Lower leg skin (tissue), 4 donors: ENCODE measurements around the gene TFEB. TPM values are rescaled to one million over a fixed set of nuclear protein-coding genes. Genes with fewer than 3 reads are reported as not detected.
A peak's percentile ranks its signal among the peaks of the same experiment; 100 is the strongest.

ENCODE experiments used
- DNase-seq, 2 donors: peaks; one replicate each; pipeline ENCODE4 v3.0.0-alpha.2; 2019; ENCODE audit warnings: low spot score in 2 of 2
- H3K4me3 ChIP-seq: fragments of 200-600 bp; sonication (generic); 2 replicates; pipeline ENCODE4 v1.5.1; 2017; ENCODE audit warnings: mild to moderate bottlenecking, low read depth; ENCODE audit not compliant: poor library complexity, severe bottlenecking
- CTCF ChIP-seq, 3 donors: fragments of 450-650 bp; IDR thresholded peaks; one replicate each; pipeline ENCODE4 v1.5.1; 2016; ENCODE audit warnings: antibody characterized with exemption in 3 of 3, mild to moderate bottlenecking in 3 of 3, moderate library complexity in 2 of 3
- POLR2A ChIP-seq, 2 donors: fragments of 450-650 bp; IDR thresholded peaks; one replicate each; pipeline ENCODE4 v1.6.1; 2016 to 2017; ENCODE audit warnings: antibody characterized with exemption in 2 of 2, mild to moderate bottlenecking in 1 of 2, moderate library complexity in 1 of 2
- WGBS, 2 donors: methylation state at CpG; one replicate each; pipeline ENCODE4 v1.1.5; 2018; 5-methylcytosine and 5-hydroxymethylcytosine counted together
- intact Hi-C: fragments of 100-400 bp; cut with DNase I; formaldehyde crosslinking; loops from one replicate; pipeline ENCODE4 v1.15.0; 2023; ENCODE audit warnings: low total_unique reads
- total RNA-seq, 4 donors: library from RNA; depleted of rRNA; stranded (reverse); fragments of >200 nt; gene quantifications; one replicate each; pipeline ENCODE4 v1.1.0, GENCODE V29; 2016

TFEB gene
- total RNA-seq, 4 donors from 2014 or later, result 20.2 to 38.3 (median 26.0) TPM

GRCh38 chr6:41640426-41640825 is 95.0 kb downstream of the TFEB start:
- DNase-seq, result no peak
- 62 to 67% methylated on average over 6 to 7 of the region's 7 CpGs for WGBS, 2 donors
- TF ChIP-seq CTCF (IDR thresholded peaks at IDR 0.05), result no peak
- no peak for TF ChIP-seq POLR2A (IDR thresholded peaks at IDR 0.05)
- intact Hi-C loops, result no loop called here
- H3K4me3 ChIP-seq, result no peak overlapping the region

GRCh38 chr6:41639809-41640371 is 95.5 kb downstream of the TFEB start:
- H3K4me3 ChIP-seq, result no peak overlapping the region
- intact Hi-C loops, result no loop called here
- TF ChIP-seq POLR2A (IDR thresholded peaks at IDR 0.05), result no peak
- TF ChIP-seq CTCF (IDR thresholded peaks at IDR 0.05), result no peak
- DNase-seq, result no peak
- WGBS, 2 donors, result 65 to 82% methylated on average over 8 of the region's 8 CpGs

DNA sequence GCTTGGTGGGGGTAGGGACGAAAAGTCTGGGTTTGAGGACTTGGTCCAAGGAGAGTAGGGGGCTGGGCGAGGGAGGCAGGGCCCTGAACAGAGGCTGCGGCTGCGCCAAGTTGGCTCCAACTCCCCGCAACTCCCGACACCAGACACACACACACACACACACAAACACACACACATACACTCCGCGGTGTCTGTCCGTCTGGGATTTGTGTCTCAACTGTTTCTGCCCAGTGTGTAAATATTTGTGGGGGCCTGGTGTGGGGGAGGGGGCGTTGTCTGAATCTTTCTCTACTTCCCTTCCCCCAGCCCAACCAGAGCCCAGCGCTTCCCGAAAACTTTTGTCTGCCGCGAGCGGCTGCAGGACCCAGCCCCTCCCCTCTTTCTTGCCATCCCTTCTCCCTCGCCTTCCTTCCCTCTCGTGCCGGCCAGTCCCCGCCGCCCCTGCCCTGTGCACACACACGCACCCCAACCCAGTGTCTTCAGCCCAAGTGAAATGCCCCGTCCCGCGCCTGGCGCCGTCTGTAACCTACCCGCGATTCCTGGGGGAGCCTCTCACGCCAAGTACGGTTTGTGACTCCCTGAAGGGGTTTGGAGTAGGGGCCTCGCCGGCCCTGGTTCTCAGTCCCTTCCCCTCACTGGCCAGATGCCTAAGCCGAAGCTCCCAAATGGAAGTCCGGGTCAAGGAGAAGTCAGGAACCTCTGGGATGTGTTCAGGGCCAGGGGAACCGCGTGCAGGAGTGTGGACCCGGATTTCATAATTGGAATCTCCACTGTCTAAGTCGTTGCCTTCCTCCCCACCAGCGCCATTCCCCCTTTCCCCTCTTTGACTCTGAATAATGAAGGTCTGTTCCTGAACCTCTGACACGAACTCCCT is 96.2 kb downstream of the TFEB start:
- 53 to 59% methylated on average over 40 of the region's 40 CpGs for WGBS, 2 donors
- TF ChIP-seq POLR2A (IDR thresholded peaks at IDR 0.05) (no peak), CTCF (IDR thresholded peaks at IDR 0.05) (no peak)
- peak overlapping the region; percentile 4 for H3K4me3 ChIP-seq
- DNase-seq, result no peak
- intact Hi-C loops, result no loop called here

- DNase-seq, result no peak
- no peak for TF ChIP-seq CTCF (IDR thresholded peaks at IDR 0.05)
- TF ChIP-seq POLR2A (IDR thresholded peaks at IDR 0.05), result no peak
- H3K4me3 ChIP-seq, result peak within 1 kb of the TSS; percentile 24
- 12% methylated on average over 70 to 76 of the region's 86 CpGs for WGBS, 2 donors
- intact Hi-C loops, result no loop called here
These were observed 97.1 kb downstream of the TFEB start, which contains the start of gene MDFI for GRCh38 chr6:41638002-41638934. TSS of gene MDFI (plus strand) at chr6:41638468. CDS start at chr6:41638750, 282 bp downstream.

DNA sequence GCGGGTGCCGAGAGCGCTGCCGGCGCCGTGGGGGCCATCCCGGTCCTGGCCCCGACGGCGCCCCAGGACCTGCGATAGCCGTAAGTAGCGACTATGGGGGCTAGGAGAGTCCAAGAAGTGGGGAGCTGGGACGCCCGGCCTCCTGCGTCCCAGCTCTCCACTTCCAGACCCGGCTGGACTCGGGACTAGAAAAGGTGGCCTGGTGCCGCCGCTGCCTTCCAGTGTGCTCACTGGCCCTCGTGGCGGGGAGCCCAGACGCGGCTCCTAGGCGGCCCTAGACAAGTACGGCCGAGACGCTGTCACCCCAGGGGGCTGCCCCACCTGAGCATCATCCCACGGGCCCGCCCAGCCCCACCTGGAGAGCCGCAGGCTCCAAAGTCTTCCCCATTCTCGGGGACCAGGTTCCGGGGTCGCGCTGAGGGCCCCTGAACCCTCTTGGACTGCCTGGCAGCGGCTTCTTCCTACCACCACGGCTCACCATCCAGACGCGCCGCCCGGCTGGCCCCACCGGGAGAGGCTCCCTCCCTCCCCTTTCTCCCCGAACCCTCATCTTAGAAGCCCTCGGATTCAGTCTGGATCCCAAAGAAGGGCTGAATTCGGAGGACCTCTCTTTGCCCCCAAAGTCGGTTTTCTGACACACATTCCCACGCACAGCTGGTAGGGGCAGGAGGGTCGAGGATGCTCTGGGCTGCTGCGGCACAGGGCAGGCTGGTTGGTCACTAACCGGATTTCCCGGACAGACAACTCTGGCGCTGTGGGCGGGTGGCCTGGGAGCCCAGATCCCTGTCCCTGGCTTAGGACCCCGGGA is 98.0 kb downstream of the TFEB start:
- no peak for TF ChIP-seq POLR2A (IDR thresholded peaks at IDR 0.05)
- no peak for TF ChIP-seq CTCF (IDR thresholded peaks at IDR 0.05)
- intact Hi-C loops, result no loop called here
- WGBS, 2 donors, result 20 to 24% methylated on average over 40 to 43 of the region's 54 CpGs
- peak overlapping the region; percentile 24 for H3K4me3 ChIP-seq
- no peak for DNase-seq
